Trophoblast cell (in vitro differentiated cells and primary cell): ENCODE results near the gene RSU1.

ENCODE experiments used
- DNase-seq, 2 donors: peaks; one replicate each; pipeline ENCODE4 v3.0.0-alpha.2; 2016
- H2AFZ ChIP-seq: 2 replicates; pipeline ENCODE4 v1.6.1; 2013; ENCODE audit warnings: low read length, moderate library complexity, mild to moderate bottlenecking; ENCODE audit not compliant: insufficient read depth, poor library complexity
- H2AK5ac ChIP-seq: 2 replicates; pipeline ENCODE4 v1.6.1; 2013; ENCODE audit warnings: mild to moderate bottlenecking, low read length
- H2BK120ac ChIP-seq: 2 replicates; pipeline ENCODE4 v1.6.1; 2013; ENCODE audit warnings: low read length, mild to moderate bottlenecking, moderate library complexity; ENCODE audit not compliant: insufficient read depth, poor library complexity
- H2BK12ac ChIP-seq: 2 replicates; pipeline ENCODE4 v1.6.1; 2013; ENCODE audit warnings: mild to moderate bottlenecking, low read length, moderate library complexity
- H2BK5ac ChIP-seq: 2 replicates; pipeline ENCODE4 v1.6.1; 2013; ENCODE audit warnings: low read length, low read depth, moderate library complexity, mild to moderate bottlenecking; ENCODE audit not compliant: poor library complexity
- H3K14ac ChIP-seq: 2 replicates; pipeline ENCODE4 v1.6.1; 2013; ENCODE audit warnings: mild to moderate bottlenecking, low read length
- H3K18ac ChIP-seq: 2 replicates; pipeline ENCODE4 v1.6.1; 2013; ENCODE audit warnings: mild to moderate bottlenecking, low read length
- H3K23ac ChIP-seq: 2 replicates; pipeline ENCODE4 v1.6.1; 2013; ENCODE audit warnings: low read length
- H3K27ac ChIP-seq: 2 replicates; pipeline ENCODE4 v1.5.1; 2013; ENCODE audit warnings: low read depth, mild to moderate bottlenecking, inconsistent platforms, low read length, moderate library complexity
- H3K27me3 ChIP-seq: 2 replicates; pipeline ENCODE4 v1.6.1; 2013; ENCODE audit warnings: inconsistent platforms, mild to moderate bottlenecking, low read length, moderate library complexity; ENCODE audit not compliant: insufficient read depth
- H3K36me3 ChIP-seq, 2 experiments: 1 replicate in 1 of 2; 2 replicates in 1 of 2; pipeline ENCODE4 v1.6.1; 2013; ENCODE audit warnings: low read length in 2 of 2, mild to moderate bottlenecking in 2 of 2, moderate library complexity in 1 of 2; ENCODE audit not compliant: insufficient read depth in 2 of 2, control insufficient read depth in 1 of 2
- H3K4ac ChIP-seq: 2 replicates; pipeline ENCODE4 v1.6.1; 2013; ENCODE audit warnings: low read depth, mild to moderate bottlenecking, low read length, moderate library complexity
- H3K4me1 ChIP-seq, 2 experiments: 1 replicate in 1 of 2; 2 replicates in 1 of 2; pipeline ENCODE4 v1.6.1; 2013; ENCODE audit warnings: low read length in 2 of 2, mild to moderate bottlenecking in 2 of 2, moderate library complexity in 1 of 2; ENCODE audit not compliant: insufficient read depth in 2 of 2, control insufficient read depth in 1 of 2
- H3K4me2 ChIP-seq: 2 replicates; pipeline ENCODE4 v1.6.1; 2013; ENCODE audit warnings: inconsistent platforms, mild to moderate bottlenecking, low read length, moderate library complexity
- H3K4me3 ChIP-seq: 2 replicates; pipeline ENCODE4 v1.5.1; 2013; ENCODE audit warnings: mild to moderate bottlenecking, low read depth, low read length, inconsistent platforms
- H3K79me1 ChIP-seq: one replicate; pipeline ENCODE4 v1.6.1; 2013; ENCODE audit warnings: low read length
- H3K79me2 ChIP-seq: 2 replicates; pipeline ENCODE4 v1.6.1; 2013; ENCODE audit warnings: low read length, mild to moderate bottlenecking; ENCODE audit not compliant: control insufficient read depth, insufficient read depth, poor library complexity
- H3K9ac ChIP-seq: 2 replicates; pipeline ENCODE4 v1.6.1; 2013; ENCODE audit warnings: mild to moderate bottlenecking, low read length
- H3K9me3 ChIP-seq: 2 replicates; pipeline ENCODE4 v1.6.1; 2013; ENCODE audit warnings: low read depth, mild to moderate bottlenecking, control low read depth, inconsistent platforms, low read length; ENCODE audit not compliant: insufficient read depth
- H4K12ac ChIP-seq: 2 replicates; pipeline ENCODE4 v1.6.1; 2013; ENCODE audit warnings: low read depth, mild to moderate bottlenecking, low read length, moderate library complexity
- H4K8ac ChIP-seq: 2 replicates; pipeline ENCODE4 v1.6.1; 2013; ENCODE audit warnings: low read depth, mild to moderate bottlenecking, low read length, moderate library complexity
- H4K91ac ChIP-seq: one replicate; pipeline ENCODE4 v1.6.1; 2013; ENCODE audit warnings: low read depth, mild to moderate bottlenecking, low read length, moderate library complexity
- WGBS: extraction: QIAGEN DNeasy Blood & Tissue Kit; methylation state at CpG from one replicate; pipeline ENCODE4 v1.1.7; 2013; ENCODE audit warnings: missing lambda C conversion rate; ENCODE audit not compliant: insufficient read length, insufficient coverage; ENCODE audit errors: extremely low coverage; 5-methylcytosine and 5-hydroxymethylcytosine counted together

The RSU1 gene

GRCh38 chr10:16809074-16809718, 8.0 kb downstream of the RSU1 start:
- no peaks in the 10 kb centered on the region for H3K79me1 ChIP-seq
- H3K4ac ChIP-seq, result no peak overlapping the region
- no peak overlapping the region for H3K4me3 ChIP-seq
- no peaks in the 10 kb centered on the region for H3K79me2 ChIP-seq
- no peaks in the 10 kb centered on the region for H3K4me1 ChIP-seq
- no peak overlapping the region for H3K9ac ChIP-seq
- H3K9me3 ChIP-seq, result no peaks in the 10 kb centered on the region
- no peak overlapping the region for H2BK5ac ChIP-seq
- no peak overlapping the region for H4K12ac ChIP-seq
- H3K4me2 ChIP-seq, result no peak overlapping the region
- no peak overlapping the region for H3K27ac ChIP-seq
- H3K18ac ChIP-seq, result no peak overlapping the region
- H4K8ac ChIP-seq, result no peak overlapping the region
- H3K14ac ChIP-seq, result no peak overlapping the region
- peaks cover 0 to 4% of the 10 kb centered on the region in 2 experiments for H3K36me3 ChIP-seq
- DNase-seq, result peak; percentile 26 to 61
- no peak overlapping the region for H2AK5ac ChIP-seq
- H3K27me3 ChIP-seq, result no peaks in the 10 kb centered on the region
- no peak overlapping the region for H2AFZ ChIP-seq
- no peak overlapping the region for H2BK12ac ChIP-seq
- no CpG with 5 or more reads among the region's 6 CpGs for WGBS
- no peak overlapping the region for H2BK120ac ChIP-seq
- no peak overlapping the region for H3K23ac ChIP-seq
- H4K91ac ChIP-seq, result no peak overlapping the region

GRCh38 chr10:16804123-16804522, 13.1 kb downstream of the RSU1 start:
- H3K4me2 ChIP-seq, result no peak overlapping the region
- no peak for DNase-seq
- no peak overlapping the region for H4K91ac ChIP-seq
- no CpG with 5 or more reads among the region's 4 CpGs for WGBS
- H3K9me3 ChIP-seq, result no peaks in the 10 kb centered on the region
- H3K27ac ChIP-seq, result no peak overlapping the region
- H3K4me3 ChIP-seq, result no peak overlapping the region
- H2BK12ac ChIP-seq, result no peak overlapping the region
- no peak overlapping the region for H3K4ac ChIP-seq
- H4K8ac ChIP-seq, result no peak overlapping the region
- peaks cover 1% of the 10 kb centered on the region for H3K79me2 ChIP-seq
- H2BK120ac ChIP-seq, result no peak overlapping the region
- no peaks in the 10 kb centered on the region for H3K27me3 ChIP-seq
- H2AK5ac ChIP-seq, result no peak overlapping the region
- H2AFZ ChIP-seq, result no peak overlapping the region
- H3K79me1 ChIP-seq, result no peaks in the 10 kb centered on the region
- no peak overlapping the region for H3K23ac ChIP-seq
- no peak overlapping the region for H3K18ac ChIP-seq
- H3K9ac ChIP-seq, result no peak overlapping the region
- H3K4me1 ChIP-seq, result peaks cover 0 to 4% of the 10 kb centered on the region in 2 experiments
- H4K12ac ChIP-seq, result no peak overlapping the region
- no peak overlapping the region for H3K14ac ChIP-seq
- H2BK5ac ChIP-seq, result no peak overlapping the region
- H3K36me3 ChIP-seq, result peaks cover 0 to 4% of the 10 kb centered on the region in 2 experiments

DNA sequence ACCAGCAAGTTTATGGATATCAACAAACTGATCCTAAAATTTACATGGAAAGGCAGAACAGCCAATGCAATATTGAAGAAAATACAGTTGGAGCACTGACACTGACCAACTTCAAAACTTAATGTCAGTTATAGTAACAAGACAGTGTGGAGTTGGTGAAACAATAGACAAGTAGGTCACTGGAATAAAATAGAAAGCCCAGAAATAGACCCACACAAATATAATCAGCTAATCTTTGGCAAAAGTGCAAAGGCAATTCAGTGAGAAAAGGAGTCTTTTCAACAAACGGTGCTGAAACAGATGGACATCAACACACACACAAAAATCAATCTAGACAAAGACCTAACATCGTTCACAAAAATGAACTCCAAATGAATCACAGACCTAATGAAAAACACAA, 13.8 kb downstream of the RSU1 start:
- peaks cover 0 to 4% of the 10 kb centered on the region in 2 experiments for H3K4me1 ChIP-seq
- H4K91ac ChIP-seq, result no peak overlapping the region
- H3K4me2 ChIP-seq, result no peak overlapping the region
- H3K27ac ChIP-seq, result no peak overlapping the region
- H3K4me3 ChIP-seq, result no peak overlapping the region
- H3K36me3 ChIP-seq, result peaks cover 0 to 4% of the 10 kb centered on the region in 2 experiments
- no peak for DNase-seq
- no peak overlapping the region for H2BK12ac ChIP-seq
- WGBS, result no CpG with 5 or more reads among the region's 2 CpGs
- H2AFZ ChIP-seq, result no peak overlapping the region
- H4K8ac ChIP-seq, result no peak overlapping the region
- no peak overlapping the region for H3K4ac ChIP-seq
- H2BK120ac ChIP-seq, result no peak overlapping the region
- H3K14ac ChIP-seq, result no peak overlapping the region
- H3K18ac ChIP-seq, result no peak overlapping the region
- H3K9ac ChIP-seq, result no peak overlapping the region
- no peaks in the 10 kb centered on the region for H3K27me3 ChIP-seq
- H3K79me1 ChIP-seq, result no peaks in the 10 kb centered on the region
- no peak overlapping the region for H2BK5ac ChIP-seq
- no peak overlapping the region for H3K23ac ChIP-seq
- no peaks in the 10 kb centered on the region for H3K9me3 ChIP-seq
- H4K12ac ChIP-seq, result no peak overlapping the region
- peaks cover 1% of the 10 kb centered on the region for H3K79me2 ChIP-seq
- H2AK5ac ChIP-seq, result no peak overlapping the region

GRCh38 chr10:16799621-16800020, 17.6 kb downstream of the RSU1 start:
- Histone ChIP-seq H4K8ac (no peak overlapping the region), H3K79me2 (peaks cover 1% of the 10 kb centered on the region), H3K18ac (no peak overlapping the region), H3K27ac (no peak overlapping the region), H3K4ac (no peak overlapping the region), H3K79me1 (no peaks in the 10 kb centered on the region), H2BK5ac (no peak overlapping the region), H2AFZ (no peak overlapping the region), H4K12ac (no peak overlapping the region), H3K9me3 (no peaks in the 10 kb centered on the region), H2BK120ac (no peak overlapping the region), H3K4me2 (no peak overlapping the region), H3K4me3 (no peak overlapping the region), H3K36me3 (no peaks in the 10 kb centered on the region), H3K4me1 (peaks cover 0 to 4% of the 10 kb centered on the region in 2 experiments), H3K27me3 (no peaks in the 10 kb centered on the region), H3K14ac (no peak overlapping the region), H2AK5ac (no peak overlapping the region), H4K91ac (no peak overlapping the region), H3K9ac (no peak overlapping the region), H3K23ac (no peak overlapping the region), H2BK12ac (no peak overlapping the region)
- peak; percentile 44 to 76 for DNase-seq
- no CpG with 5 or more reads among the region's 8 CpGs for WGBS
